HL-60 (cell line): Measurements from ENCODE around the gene OR51B5.
"Not testable (repeated sequence)": the region's sequence is repeated elsewhere in the genome, so short reads cannot be mapped to it uniquely, and the experiment has no call there.

Experiments used
- DNase-seq, 2 experiments: peaks; one replicate each; pipeline ENCODE4 v3.0.0-alpha.2; 2010 to 2020; ENCODE audit warnings: low read depth in 1 of 2, low spot score in 1 of 2
- H3K27ac ChIP-seq: fragments of 250-450 bp; sonication (Bioruptor Pico); replicated peaks from 2 replicates; pipeline ENCODE4 v1.5.1; 2020; ENCODE audit warnings: mild to moderate bottlenecking, moderate library complexity
- H3K27me3 ChIP-seq: fragments of 250-450 bp; sonication (Bioruptor Pico); 2 replicates; pipeline ENCODE4 v1.5.1; 2021; ENCODE audit warnings: mild to moderate bottlenecking, moderate library complexity; ENCODE audit not compliant: insufficient read depth, poor library complexity, severe bottlenecking
- H3K4me3 ChIP-seq: replicated peaks from 2 replicates; pipeline ENCODE4 v1.5.1; 2011; ENCODE audit warnings: mild to moderate bottlenecking, control low read depth, low read length; ENCODE audit not compliant: insufficient read depth
- GABPA ChIP-seq: IDR thresholded peaks from 2 replicates; pipeline ENCODE4 v1.6.1; 2012; ENCODE audit warnings: low read depth
- POLR2AphosphoS5 ChIP-seq: IDR thresholded peaks from 2 replicates; pipeline ENCODE4 v1.6.1; 2012; ENCODE audit warnings: low read depth
- SPI1 ChIP-seq: IDR thresholded peaks from 2 replicates; pipeline ENCODE4 v1.6.1; 2012; ENCODE audit warnings: low read depth, mild to moderate bottlenecking, borderline replicate concordance
- TF ChIP-seq, protein P1 (sequence below): IDR thresholded peaks from 2 replicates; pipeline ENCODE4 v1.6.1; 2012; ENCODE audit warnings: low read depth; ENCODE audit not compliant: insufficient replicate concordance
- TF ChIP-seq, protein P2 (sequence below): IDR thresholded peaks from one replicate; pipeline ENCODE4 v1.5.1; 2011; ENCODE audit warnings: low read length, control low read depth, inconsistent platforms; ENCODE audit not compliant: insufficient read depth

OR51B5 gene

DNA sequence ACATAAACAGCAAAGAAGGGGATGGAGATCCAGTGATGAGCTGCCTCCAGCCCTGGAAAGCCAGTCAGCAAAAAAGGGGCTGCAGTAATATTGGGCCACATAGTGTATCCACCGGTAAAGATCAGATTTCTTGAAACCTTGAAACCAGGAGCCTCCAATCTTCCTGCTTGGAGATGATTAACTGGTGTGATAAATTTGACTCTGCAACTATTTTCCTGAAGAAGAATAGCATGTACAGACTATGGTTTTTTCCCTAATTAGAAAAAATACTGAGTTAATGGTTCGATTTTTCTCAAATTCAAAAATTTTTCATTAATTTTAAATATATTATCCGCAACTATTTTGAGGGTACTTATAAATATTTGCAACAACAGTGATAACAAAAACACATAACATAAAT is 19.1 kb downstream of the OR51B5 start, which contains the start of gene OR51B2:
TSS of gene OR51B2 (minus strand) at position 101 of the 400 bp plus-strand sequence. CDS start at position 101, 0 bp downstream.
- H3K4me3 ChIP-seq, result no peak within 1 kb of the TSS
- TF ChIP-seq GABPA (no peak), POLR2AphosphoS5 (no peak), SPI1 (no peak)
- TF ChIP-seq, protein P1, sequence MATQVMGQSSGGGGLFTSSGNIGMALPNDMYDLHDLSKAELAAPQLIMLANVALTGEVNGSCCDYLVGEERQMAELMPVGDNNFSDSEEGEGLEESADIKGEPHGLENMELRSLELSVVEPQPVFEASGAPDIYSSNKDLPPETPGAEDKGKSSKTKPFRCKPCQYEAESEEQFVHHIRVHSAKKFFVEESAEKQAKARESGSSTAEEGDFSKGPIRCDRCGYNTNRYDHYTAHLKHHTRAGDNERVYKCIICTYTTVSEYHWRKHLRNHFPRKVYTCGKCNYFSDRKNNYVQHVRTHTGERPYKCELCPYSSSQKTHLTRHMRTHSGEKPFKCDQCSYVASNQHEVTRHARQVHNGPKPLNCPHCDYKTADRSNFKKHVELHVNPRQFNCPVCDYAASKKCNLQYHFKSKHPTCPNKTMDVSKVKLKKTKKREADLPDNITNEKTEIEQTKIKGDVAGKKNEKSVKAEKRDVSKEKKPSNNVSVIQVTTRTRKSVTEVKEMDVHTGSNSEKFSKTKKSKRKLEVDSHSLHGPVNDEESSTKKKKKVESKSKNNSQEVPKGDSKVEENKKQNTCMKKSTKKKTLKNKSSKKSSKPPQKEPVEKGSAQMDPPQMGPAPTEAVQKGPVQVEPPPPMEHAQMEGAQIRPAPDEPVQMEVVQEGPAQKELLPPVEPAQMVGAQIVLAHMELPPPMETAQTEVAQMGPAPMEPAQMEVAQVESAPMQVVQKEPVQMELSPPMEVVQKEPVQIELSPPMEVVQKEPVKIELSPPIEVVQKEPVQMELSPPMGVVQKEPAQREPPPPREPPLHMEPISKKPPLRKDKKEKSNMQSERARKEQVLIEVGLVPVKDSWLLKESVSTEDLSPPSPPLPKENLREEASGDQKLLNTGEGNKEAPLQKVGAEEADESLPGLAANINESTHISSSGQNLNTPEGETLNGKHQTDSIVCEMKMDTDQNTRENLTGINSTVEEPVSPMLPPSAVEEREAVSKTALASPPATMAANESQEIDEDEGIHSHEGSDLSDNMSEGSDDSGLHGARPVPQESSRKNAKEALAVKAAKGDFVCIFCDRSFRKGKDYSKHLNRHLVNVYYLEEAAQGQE, result no peak
- TF ChIP-seq, protein P2, sequence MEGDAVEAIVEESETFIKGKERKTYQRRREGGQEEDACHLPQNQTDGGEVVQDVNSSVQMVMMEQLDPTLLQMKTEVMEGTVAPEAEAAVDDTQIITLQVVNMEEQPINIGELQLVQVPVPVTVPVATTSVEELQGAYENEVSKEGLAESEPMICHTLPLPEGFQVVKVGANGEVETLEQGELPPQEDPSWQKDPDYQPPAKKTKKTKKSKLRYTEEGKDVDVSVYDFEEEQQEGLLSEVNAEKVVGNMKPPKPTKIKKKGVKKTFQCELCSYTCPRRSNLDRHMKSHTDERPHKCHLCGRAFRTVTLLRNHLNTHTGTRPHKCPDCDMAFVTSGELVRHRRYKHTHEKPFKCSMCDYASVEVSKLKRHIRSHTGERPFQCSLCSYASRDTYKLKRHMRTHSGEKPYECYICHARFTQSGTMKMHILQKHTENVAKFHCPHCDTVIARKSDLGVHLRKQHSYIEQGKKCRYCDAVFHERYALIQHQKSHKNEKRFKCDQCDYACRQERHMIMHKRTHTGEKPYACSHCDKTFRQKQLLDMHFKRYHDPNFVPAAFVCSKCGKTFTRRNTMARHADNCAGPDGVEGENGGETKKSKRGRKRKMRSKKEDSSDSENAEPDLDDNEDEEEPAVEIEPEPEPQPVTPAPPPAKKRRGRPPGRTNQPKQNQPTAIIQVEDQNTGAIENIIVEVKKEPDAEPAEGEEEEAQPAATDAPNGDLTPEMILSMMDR, result no peak
- no peaks in the 10 kb centered on the region for H3K27me3 ChIP-seq
- DNase-seq, result no peak
- H3K27ac ChIP-seq, result no peak within 1 kb of the TSS

DNA sequence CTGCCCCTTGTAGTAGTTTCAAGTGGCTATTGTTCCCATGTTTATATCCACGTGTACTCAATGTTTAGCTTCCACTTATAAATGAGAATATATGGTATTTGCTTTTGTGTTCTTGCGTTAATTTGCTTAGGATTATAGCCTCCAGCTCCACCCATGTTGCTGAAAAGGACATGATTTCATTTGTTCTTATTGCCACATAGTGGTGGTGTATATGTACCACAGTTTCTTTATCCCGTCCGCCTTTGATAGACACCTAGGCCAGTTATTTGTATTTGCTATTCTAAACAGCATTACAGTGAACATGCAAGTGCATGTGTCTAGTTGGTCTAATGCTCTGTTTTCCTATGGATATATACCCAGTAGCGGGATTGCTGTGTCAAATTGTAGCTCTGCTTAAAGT is 26.0 kb downstream of the OR51B5 start:
- Histone ChIP-seq H3K4me3 (no peak overlapping the region), H3K27ac (no peak overlapping the region), H3K27me3 (no peaks in the 10 kb centered on the region)
- DNase-seq, result no peak
- TF ChIP-seq POLR2AphosphoS5, result no peak
- no peak for TF ChIP-seq SPI1
- TF ChIP-seq GABPA, result no peak
- TF ChIP-seq, protein P2, result no peak
- TF ChIP-seq, protein P1, result no peak

DNA sequence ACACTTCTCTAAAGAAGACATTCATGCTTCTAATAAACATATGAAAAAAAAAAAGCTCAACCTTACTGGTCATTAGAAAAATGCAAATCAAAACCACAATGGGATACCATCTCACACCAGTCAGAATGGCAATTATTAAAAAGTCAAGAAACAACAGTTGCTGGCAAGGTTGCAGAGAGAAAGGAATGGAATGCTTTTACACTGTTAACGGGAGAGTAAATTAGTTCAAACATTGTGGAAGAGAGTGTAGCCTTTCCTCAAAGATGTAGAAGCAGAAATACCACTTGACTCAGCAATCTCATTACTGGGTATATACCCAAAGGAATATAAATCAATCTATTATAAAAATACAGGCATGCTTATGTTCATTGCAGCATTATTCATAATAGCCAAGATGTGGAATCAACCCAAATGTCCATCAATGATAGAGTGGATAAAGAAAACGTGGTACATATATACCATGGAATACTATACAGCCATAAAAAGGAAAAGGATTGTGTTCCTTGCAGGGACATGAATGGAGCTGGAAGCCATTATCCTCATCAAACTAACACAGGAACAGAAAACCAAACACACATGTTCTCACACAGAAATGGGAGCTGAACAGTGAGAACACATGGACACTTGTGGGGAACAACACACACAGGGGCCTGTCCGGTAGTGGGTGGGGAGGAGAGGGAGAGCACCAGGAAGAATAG is 29.8 kb downstream of the OR51B5 start:
- H3K27me3 ChIP-seq, H3K27ac ChIP-seq, H3K4me3 ChIP-seq, DNase-seq: not testable (repeated sequence)

DNA sequence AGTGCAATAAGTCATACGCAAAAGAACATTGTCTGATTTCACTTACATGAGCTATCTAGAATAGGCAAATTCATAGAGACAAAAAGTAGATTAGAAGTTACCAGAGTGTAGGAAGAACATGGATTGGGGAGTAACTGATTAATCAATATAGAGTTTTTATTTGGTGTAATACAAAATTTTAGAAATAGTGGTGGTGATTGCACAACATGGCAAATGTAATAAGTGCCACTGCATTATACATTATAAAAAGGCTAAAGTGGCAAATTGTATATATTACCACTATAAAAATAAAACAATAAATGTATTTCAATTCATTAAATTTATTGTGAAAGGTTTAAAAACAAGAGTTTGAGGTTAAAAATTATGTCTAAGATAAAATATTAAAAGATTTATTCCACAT is 32.9 kb downstream of the OR51B5 start:
- DNase-seq, result no peak
- TF ChIP-seq, protein P1, result no peak
- no peak for TF ChIP-seq POLR2AphosphoS5
- TF ChIP-seq SPI1, result no peak
- TF ChIP-seq, protein P2, result no peak
- no peak for TF ChIP-seq GABPA
- H3K4me3 ChIP-seq, result no peak overlapping the region
- no peaks in the 10 kb centered on the region for H3K27me3 ChIP-seq
- H3K27ac ChIP-seq, result no peak overlapping the region
